OCI-LY7 (cell line): Measurements from ENCODE around the gene CTNNBL1.

Source experiments
- CTCF ChIP-seq: fragments of 200-600 bp; sonication (generic); conservative IDR thresholded peaks from 2 replicates; pipeline ENCODE4 v1.5.1; 2014; ENCODE audit warnings: mild to moderate bottlenecking, antibody characterized with exemption, low read length, moderate library complexity, mixed read lengths
- EZH2phosphoT487 ChIP-seq: fragments of 200-600 bp; sonication (generic); IDR thresholded peaks from 2 replicates; pipeline ENCODE4 v1.6.1; 2018; ENCODE audit warnings: low read depth, borderline replicate concordance, mild to moderate bottlenecking, mixed run types, antibody characterized with exemption, low read length, moderate library complexity, mixed read lengths

- TF ChIP-seq EZH2phosphoT487 (no peak), CTCF (no peak)
Observed at GRCh38 chr20:37869334-37869861, 175.6 kb downstream of the CTNNBL1 start.
